ENCODE results near the gene LPAR3.

- TF ChIP-seq POLR2A (IDR thresholded peaks at IDR 0.05) (no peak), CTCF (IDR thresholded peaks at IDR 0.05) (no peak)
These were observed 3.3 kb upstream of the LPAR3 start for GRCh38 chr1:84896279-84896678.
